Uterus (tissue), 2 donors: ENCODE results near the gene ZBTB49.

Source experiments
- POLR2A ChIP-seq, 2 donors: fragments of 450-650 bp; IDR thresholded peaks; one replicate each; pipeline ENCODE4 v1.6.1; 2016; ENCODE audit warnings: antibody characterized with exemption in 2 of 2, mild to moderate bottlenecking in 1 of 2, moderate library complexity in 1 of 2
- TF ChIP-seq, protein P1 (sequence below), 4 experiments: fragments of 200-600 bp in 2 of 4; fragments of 450-650 bp in 2 of 4; sonication (generic) in 2 of 4; IDR thresholded peaks; one replicate each; pipeline ENCODE4 v1.5.1; 2016 to 2019; ENCODE audit warnings: antibody characterized with exemption in 4 of 4, mild to moderate bottlenecking in 2 of 4, moderate library complexity in 1 of 4

DNA sequence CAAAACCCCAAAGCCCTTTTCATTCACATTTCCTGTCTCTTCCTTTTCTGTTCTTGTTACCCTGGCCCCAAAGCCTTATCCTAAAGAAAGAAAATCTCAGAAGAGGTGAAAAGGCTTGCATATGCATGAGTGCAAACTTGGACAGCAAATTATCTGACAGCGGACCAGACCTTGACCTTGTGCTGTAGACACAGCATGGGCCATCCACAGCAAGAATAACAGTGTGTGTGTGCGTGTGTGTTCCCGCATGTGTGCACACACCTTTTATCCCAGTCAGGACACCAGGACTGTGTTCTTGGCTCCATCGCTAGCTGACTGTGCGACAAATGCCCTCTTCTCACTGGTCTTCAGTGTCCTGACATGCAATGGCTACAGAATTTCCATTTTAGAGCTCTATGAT lies 35.3 kb downstream of the ZBTB49 start:
- TF ChIP-seq, protein P1, sequence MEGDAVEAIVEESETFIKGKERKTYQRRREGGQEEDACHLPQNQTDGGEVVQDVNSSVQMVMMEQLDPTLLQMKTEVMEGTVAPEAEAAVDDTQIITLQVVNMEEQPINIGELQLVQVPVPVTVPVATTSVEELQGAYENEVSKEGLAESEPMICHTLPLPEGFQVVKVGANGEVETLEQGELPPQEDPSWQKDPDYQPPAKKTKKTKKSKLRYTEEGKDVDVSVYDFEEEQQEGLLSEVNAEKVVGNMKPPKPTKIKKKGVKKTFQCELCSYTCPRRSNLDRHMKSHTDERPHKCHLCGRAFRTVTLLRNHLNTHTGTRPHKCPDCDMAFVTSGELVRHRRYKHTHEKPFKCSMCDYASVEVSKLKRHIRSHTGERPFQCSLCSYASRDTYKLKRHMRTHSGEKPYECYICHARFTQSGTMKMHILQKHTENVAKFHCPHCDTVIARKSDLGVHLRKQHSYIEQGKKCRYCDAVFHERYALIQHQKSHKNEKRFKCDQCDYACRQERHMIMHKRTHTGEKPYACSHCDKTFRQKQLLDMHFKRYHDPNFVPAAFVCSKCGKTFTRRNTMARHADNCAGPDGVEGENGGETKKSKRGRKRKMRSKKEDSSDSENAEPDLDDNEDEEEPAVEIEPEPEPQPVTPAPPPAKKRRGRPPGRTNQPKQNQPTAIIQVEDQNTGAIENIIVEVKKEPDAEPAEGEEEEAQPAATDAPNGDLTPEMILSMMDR (IDR thresholded peaks at IDR 0.05) = no peak
- TF ChIP-seq POLR2A (IDR thresholded peaks at IDR 0.05) = no peak
